ENCODE data around the gene YTHDC2.

Gene YTHDC2

GRCh38 chr5:113513384-113514288 lies at the start of gene YTHDC2:
TSS of gene YTHDC2 (plus strand) at chr5:113513694. CDS start at chr5:113513896, 202 bp downstream.
- peak; percentile 61 for DNase-seq (ENCODE audit: low read depth)
- H3K4me3 ChIP-seq (ENCODE audit: low read depth, low read length): peak within 1 kb of the TSS; percentile 72

DNA sequence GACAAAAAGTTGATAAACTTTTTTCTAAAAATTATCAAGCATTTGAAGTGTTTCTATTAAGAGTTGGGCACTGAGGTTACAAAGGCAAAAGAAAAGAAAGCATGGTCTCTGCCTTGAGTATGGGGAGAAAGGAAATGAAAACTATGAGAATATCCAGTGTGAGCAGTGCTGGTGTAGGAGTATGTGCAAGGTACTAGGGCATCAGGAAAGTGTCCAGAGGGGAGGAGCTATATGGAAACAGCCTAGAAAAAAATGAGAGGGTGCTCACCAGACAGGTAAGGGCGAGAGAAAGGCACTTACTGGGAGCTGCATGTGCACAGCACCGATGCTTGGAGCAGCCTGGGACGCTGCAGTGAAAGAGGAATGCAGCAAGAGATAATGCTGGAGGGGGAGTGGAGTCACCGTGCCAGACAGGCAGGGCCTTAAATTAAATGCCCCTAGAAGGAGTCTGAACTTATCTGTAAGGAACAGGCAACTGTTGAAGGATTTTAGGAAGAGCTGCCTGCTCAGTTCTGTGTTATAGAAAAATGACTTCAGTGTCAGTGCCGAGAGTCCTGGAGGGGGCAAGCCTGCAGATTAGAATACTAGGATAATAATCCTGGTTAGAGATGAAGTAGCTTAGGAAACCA lies 39.3 kb upstream of the YTHDC2 start:
- H3K4me3 ChIP-seq (ENCODE audit: low read depth, low read length): no peak overlapping the region
- DNase-seq (ENCODE audit: low read depth): no peak

DNA sequence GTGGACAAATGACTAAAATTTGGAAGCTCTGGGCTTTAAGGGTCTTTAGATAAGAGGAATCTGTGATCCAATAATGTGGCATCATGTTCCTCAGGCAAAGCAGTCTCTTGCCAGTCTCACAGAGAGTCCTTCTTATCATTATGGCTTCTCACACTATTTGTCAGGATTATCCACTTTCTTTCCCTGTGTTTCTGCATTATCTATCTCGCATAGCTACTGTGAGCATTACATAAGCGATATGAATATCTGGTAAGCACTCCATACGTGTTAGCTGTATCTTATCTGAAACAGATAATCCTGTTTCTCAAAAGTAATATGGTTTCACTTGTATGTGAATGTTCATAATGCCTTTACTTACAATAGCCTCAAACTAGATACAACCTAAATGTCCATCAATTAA lies 34.8 kb upstream of the YTHDC2 start:
- no peak for DNase-seq (ENCODE audit: low read depth)
- H3K4me3 ChIP-seq (ENCODE audit: low read depth, low read length): no peak overlapping the region

GRCh38 chr5:113480243-113480642 lies 33.3 kb upstream of the YTHDC2 start:
- no peak for DNase-seq (ENCODE audit: low read depth)
- H3K4me3 ChIP-seq (ENCODE audit: low read depth, low read length): no peak overlapping the region

DNA sequence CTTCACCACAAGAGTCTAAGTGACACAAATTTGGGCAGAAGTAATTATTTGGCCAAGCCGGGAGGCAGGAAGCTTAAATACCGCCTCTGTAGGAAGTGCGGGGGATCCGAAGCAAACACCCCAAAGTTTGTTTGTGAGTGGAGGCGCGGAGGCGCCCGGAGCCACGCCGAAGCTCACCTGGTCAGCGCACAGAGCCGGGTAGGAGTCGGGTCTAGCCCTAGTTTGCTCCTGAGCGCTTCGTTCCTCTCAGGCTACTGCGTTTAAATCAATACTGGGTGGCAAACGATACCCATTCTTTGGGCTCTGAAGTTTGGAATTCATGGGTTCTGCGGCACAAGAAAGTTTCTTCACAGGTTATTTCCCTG lies 26.1 kb upstream of the YTHDC2 start:
- peak overlapping the region; percentile 83 for H3K4me3 ChIP-seq (ENCODE audit: low read depth, low read length)
- no peak for DNase-seq (ENCODE audit: low read depth)

- peak within 1 kb of the TSS; percentile 83 for H3K4me3 ChIP-seq (ENCODE audit: low read depth, low read length)
- peak; percentile 81 for DNase-seq (ENCODE audit: low read depth)
Observed at GRCh38 chr5:113487781-113488644, 25.5 kb upstream of the YTHDC2 start, which contains the start of gene MCC. TSS of gene MCC (minus strand) at chr5:113488453.

DNA sequence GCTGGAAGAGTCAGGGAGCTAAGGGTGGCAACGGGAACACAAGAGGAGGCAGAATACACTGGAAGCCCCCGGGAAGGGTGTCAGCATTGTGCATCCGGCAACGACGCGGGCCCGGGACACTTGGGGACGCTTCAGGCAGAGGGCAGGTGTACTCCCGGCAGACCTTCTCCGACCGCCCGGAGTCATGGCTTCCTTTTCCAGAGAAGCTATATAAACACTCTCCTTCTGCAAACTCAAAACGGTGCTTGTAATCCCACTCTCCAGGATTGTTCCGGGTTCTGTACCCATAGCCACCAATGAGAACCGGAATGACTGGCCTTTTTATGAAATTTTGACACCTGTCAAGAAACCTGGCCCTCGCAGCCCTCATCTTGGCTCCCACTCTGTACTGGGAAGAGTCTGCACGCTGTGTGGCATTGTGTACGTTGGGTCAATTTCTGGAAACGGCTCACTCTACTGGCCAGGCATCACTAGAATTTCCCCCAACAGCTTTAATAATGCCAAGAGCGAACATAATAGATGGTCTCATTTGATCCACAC lies 24.8 kb upstream of the YTHDC2 start:
- H3K4me3 ChIP-seq (ENCODE audit: low read depth, low read length): peak overlapping the region; percentile 83
- DNase-seq (ENCODE audit: low read depth): no peak

GRCh38 chr5:113489299-113489698 lies 24.2 kb upstream of the YTHDC2 start:
- peak; percentile 95 for DNase-seq (ENCODE audit: low read depth)
- H3K4me3 ChIP-seq (ENCODE audit: low read depth, low read length): no peak overlapping the region

DNA sequence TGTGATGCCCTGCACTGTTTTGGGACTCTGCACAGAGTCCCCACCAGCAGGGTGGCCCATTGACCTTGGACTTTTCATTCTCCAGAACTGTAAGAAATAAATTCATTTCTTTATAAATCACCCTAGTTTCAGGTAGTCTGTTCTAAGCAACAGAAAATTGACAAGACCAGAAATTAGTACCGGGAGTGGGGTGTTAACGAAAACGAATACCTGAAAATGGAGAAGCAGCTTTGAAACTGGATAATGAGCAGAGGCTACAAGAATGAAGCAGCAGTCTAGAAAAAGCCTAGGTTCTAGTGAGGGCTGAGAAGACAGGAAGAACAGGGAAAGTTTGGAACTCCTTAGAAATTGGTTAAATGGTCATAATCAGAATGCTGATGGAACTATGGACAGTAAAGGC lies 23.2 kb upstream of the YTHDC2 start:
- no peak overlapping the region for H3K4me3 ChIP-seq (ENCODE audit: low read depth, low read length)
- no peak for DNase-seq (ENCODE audit: low read depth)

- no peak overlapping the region for H3K4me3 ChIP-seq (ENCODE audit: low read depth, low read length)
- no peak for DNase-seq (ENCODE audit: low read depth)
Observed at GRCh38 chr5:113491022-113491421, 22.5 kb upstream of the YTHDC2 start.

DNA sequence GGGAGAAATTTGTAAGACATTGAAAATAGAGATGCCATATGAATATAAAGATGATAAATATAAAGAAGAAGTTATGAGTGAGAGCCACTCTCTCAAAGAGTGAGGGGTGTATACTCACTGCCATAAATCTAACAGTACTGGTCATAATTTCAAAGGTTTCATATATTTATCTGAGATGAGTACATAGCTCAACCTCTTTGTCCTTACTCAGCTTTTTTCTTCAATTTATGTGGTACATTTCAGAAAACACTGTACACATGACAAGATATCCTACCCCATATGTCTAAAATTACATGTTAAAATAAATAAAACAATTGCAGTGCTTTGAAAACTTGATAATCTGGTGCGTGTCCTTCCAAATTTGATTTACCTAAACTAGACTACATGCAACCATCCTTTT lies 20.0 kb upstream of the YTHDC2 start:
- DNase-seq (ENCODE audit: low read depth): no peak
- H3K4me3 ChIP-seq (ENCODE audit: low read depth, low read length): no peak overlapping the region

DNA sequence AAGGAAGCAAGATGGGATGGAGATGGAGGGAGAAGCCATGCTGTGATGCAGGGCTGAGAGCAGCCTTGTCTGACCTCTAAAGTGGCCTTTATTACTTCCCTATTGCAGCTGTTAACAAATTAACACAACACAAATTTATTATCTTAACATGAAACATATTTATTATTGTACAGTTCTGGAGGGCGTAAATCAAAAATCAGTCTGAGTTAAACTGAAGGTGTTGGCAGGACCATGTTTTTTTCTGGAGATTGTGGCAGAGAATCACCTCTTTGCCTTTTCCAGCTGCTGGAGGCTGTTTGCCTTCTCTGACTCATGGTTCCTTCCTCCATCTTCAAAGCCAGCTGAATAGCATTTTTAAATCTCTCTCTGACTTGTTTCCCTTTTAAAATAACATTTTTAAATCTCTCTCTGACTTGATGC lies 18.1 kb upstream of the YTHDC2 start:
- no peak for DNase-seq (ENCODE audit: low read depth)
- no peak overlapping the region for H3K4me3 ChIP-seq (ENCODE audit: low read depth, low read length)

DNA sequence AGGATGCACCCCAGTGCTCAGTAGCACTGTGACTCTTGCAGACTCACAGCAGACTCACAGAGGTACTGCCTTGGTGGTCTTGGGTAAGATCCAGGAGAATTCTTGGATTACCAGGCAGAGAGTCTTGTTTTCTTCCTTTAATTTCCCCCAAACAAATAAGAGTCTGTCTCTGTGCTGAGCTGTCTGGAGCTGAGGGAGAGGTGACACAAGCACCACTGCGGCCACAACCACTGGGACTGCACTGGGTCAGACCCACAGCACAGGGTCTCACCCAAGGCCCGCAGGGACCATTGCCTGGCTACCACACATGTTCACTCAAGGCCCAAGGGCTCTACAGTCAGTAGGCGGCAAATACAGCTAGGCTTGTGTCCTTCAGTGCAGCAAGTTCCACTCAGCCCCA lies 11.4 kb upstream of the YTHDC2 start:
- no peak for DNase-seq (ENCODE audit: low read depth)
- H3K4me3 ChIP-seq (ENCODE audit: low read depth, low read length): no peak overlapping the region

DNA sequence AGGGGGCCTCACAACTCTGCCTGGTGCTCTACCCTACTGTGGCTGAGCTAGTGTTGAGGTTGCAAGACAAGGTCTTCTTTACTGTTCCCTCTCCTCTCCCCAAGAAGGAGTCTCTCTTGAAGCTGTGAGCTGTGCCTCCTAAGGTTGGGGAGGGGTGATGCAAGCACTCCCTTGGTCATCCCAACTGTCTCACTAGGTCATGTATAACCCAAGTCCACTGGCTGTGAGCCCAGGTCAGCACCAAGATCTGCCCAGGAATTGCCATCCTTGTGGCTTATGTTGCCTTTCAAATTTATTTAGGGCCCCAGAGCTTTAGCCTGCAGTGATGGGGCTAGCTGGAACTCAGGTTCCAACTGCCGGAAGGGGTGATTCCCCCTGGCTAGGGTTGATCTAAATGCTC lies 10.3 kb upstream of the YTHDC2 start:
- no peak for DNase-seq (ENCODE audit: low read depth)
- no peak overlapping the region for H3K4me3 ChIP-seq (ENCODE audit: low read depth, low read length)

GRCh38 chr5:113505181-113505580 lies 8.3 kb upstream of the YTHDC2 start:
- no peak for DNase-seq (ENCODE audit: low read depth)
- H3K4me3 ChIP-seq (ENCODE audit: low read depth, low read length): no peak overlapping the region

DNA sequence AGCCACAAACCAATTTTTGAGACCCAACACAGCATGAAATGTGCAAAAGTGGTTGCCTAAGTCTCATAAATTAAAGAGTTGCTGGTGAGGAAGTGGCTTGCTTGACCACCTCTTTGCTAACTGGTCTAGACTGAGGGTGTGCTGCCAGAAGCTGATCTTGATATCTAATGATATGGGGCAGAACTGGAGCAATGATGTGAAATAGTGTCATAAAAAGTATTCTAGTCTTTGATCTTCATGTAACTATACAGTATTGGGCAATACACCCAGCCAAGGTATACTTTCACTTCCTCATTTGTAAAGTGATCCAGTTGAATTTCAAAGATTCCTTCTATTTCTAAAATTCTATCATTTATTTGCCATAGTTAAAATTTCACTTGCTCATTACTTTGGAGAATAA lies 5.9 kb upstream of the YTHDC2 start:
- no peak for DNase-seq (ENCODE audit: low read depth)

GRCh38 chr5:113508756-113509155 lies 4.7 kb upstream of the YTHDC2 start:
- DNase-seq (ENCODE audit: low read depth): no peak
- H3K4me3 ChIP-seq (ENCODE audit: low read depth, low read length): no peak overlapping the region

More for the DNA sequence above, 5.9 kb upstream of the YTHDC2 start:
- no peak overlapping the region for H3K4me3 ChIP-seq (ENCODE audit: low read depth, low read length)

GRCh38 chr5:113510836-113511451 lies 2.5 kb upstream of the YTHDC2 start:
- no peak for DNase-seq (ENCODE audit: low read depth)

DNA sequence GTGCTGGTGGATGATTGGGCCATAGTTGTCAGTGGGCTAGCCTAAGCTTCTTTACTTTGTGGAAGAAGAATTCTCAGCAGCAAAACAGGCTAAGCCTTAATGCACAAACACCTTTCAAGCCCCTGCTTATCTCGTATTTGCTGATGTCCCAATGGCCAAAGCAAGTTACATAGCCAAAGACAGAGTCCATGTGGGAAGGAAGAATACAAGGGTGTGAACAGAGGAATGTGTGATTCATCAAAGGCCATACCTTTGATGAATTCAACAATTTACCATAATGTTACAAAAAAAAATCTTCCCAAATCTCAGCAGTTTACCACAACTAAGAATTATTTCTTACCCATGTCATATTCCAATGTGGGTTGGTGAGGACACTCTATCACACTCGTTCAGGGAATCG lies 1.2 kb upstream of the YTHDC2 start:
- no peak for DNase-seq (ENCODE audit: low read depth)

More at GRCh38 chr5:113510836-113511451, 2.5 kb upstream of the YTHDC2 start:
- no peak overlapping the region for H3K4me3 ChIP-seq (ENCODE audit: low read depth, low read length)

More for the DNA sequence above, 1.2 kb upstream of the YTHDC2 start:
- no peak overlapping the region for H3K4me3 ChIP-seq (ENCODE audit: low read depth, low read length)
